OCI-LY1 (cell line): ENCODE results near the gene MRPS27.

Source experiments
- CTCF ChIP-seq: fragments of 200-600 bp; sonication (generic), shearing (Covaris generic); IDR thresholded peaks from 2 replicates; pipeline ENCODE4 v1.5.1; 2017; ENCODE audit warnings: mild to moderate bottlenecking, antibody characterized with exemption, low read length, moderate library complexity, mixed read lengths
- EZH2 ChIP-seq: fragments of 200-600 bp; sonication (generic), shearing (Covaris generic); IDR thresholded peaks from 2 replicates; pipeline ENCODE4 v1.8.0; 2017; ENCODE audit warnings: borderline replicate concordance, mixed run types, mild to moderate bottlenecking, antibody characterized with exemption, low read length, moderate library complexity, mixed read lengths

GRCh38 chr5:72291601-72292000 is 28.4 kb downstream of the MRPS27 start:
- no peak for TF ChIP-seq CTCF
- TF ChIP-seq EZH2, result no peak
